Gastroesophageal sphincter (tissue), 4 donors: ENCODE measurements around the gene RAB13. TPM values are rescaled to one million over a fixed set of nuclear protein-coding genes. Genes with fewer than 3 reads are reported as not detected.
A peak's percentile ranks its signal among the peaks of the same experiment; 100 is the strongest.

Source experiments
- ATAC-seq: fragments of 150-250 bp; one replicate; pipeline ENCODE4 v1.9.1; 2016; ENCODE audit warnings: mild to moderate bottlenecking, moderate library complexity
- H3K27ac ChIP-seq, 4 donors: fragments of 200-600 bp; sonication (generic) in 3 of 4; 1 replicate in 3 of 4; 2 replicates in 1 of 4; pipeline ENCODE4 v1.5.1; 2016 to 2019
- H3K27me3 ChIP-seq: fragments of 200-600 bp; sonication (generic); one replicate; pipeline ENCODE4 v1.5.1; 2019
- H3K36me3 ChIP-seq, 2 donors: fragments of 200-600 bp; sonication (generic); one replicate each; pipeline ENCODE4 v1.5.1; 2019; ENCODE audit warnings: control low read depth in 1 of 2
- H3K4me1 ChIP-seq, 3 donors: fragments of 200-600 bp; sonication (generic); 1 replicate in 2 of 3; 2 replicates in 1 of 3; pipeline ENCODE4 v1.5.1; 2016 to 2019; ENCODE audit warnings: control low read depth in 2 of 3
- H3K4me3 ChIP-seq, 2 donors: fragments of 200-600 bp; sonication (generic); one replicate each; pipeline ENCODE4 v1.5.1; 2019; ENCODE audit warnings: mild to moderate bottlenecking in 1 of 2, moderate library complexity in 1 of 2
- H3K9me3 ChIP-seq, 3 donors: fragments of 200-600 bp; sonication (generic); one replicate each; pipeline ENCODE4 v1.5.1; 2017 to 2019; ENCODE audit warnings: control low read depth in 2 of 3
- CTCF ChIP-seq, 4 experiments: fragments of 200-600 bp in 2 of 4; fragments of 450-650 bp in 2 of 4; sonication (generic) in 1 of 4; IDR thresholded peaks; one replicate each; pipeline ENCODE4 v1.5.1; 2017 to 2019; ENCODE audit warnings: antibody characterized with exemption in 4 of 4, mild to moderate bottlenecking in 2 of 4, moderate library complexity in 2 of 4
- EP300 ChIP-seq: sonication (generic); formaldehyde crosslinking; IDR thresholded peaks from one replicate; pipeline ENCODE4 v1.6.1; 2017; ENCODE audit warnings: antibody characterized with exemption, mild to moderate bottlenecking
- POLR2A ChIP-seq, 2 donors: fragments of 450-650 bp; IDR thresholded peaks; one replicate each; pipeline ENCODE4 v1.6.1; 2017; ENCODE audit warnings: antibody characterized with exemption in 2 of 2, mild to moderate bottlenecking in 2 of 2, moderate library complexity in 1 of 2
- POLR2AphosphoS5 ChIP-seq: sonication (generic); formaldehyde crosslinking; IDR thresholded peaks from one replicate; pipeline ENCODE4 v1.6.1; 2017; ENCODE audit warnings: antibody characterized with exemption
- WGBS, 2 donors: methylation state at CpG; one replicate each; pipeline ENCODE4 v1.1.5; 2018; ENCODE audit warnings: low coverage in 1 of 2; 5-methylcytosine and 5-hydroxymethylcytosine counted together
- total RNA-seq, 4 donors: library from RNA; depleted of rRNA; stranded (reverse); fragments of >200 nt; gene quantifications; one replicate each; pipeline ENCODE4 v1.1.0, GENCODE V29; 2016

RAB13 gene
- total RNA-seq, 4 donors from 2014 or later, result 43.6 to 50.7 (median 48.9) TPM

GRCh38 chr1:153951801-153952200, 34.3 kb downstream of the RAB13 start:
- Histone ChIP-seq H3K4me1 (peaks cover 0 to 47% (median 14%) of the 10 kb centered on the region in 3 donors), H3K9me3 (no peaks in the 10 kb centered on the region), H3K27ac (no peak overlapping the region), H3K4me3 (no peak overlapping the region), H3K27me3 (no peaks in the 10 kb centered on the region), H3K36me3 (peaks cover 0 to 82% of the 10 kb centered on the region in 2 donors)
- ATAC-seq, result no peak
- 100% methylated on average over 1 of the region's 2 CpGs; no CpG with 5 or more reads in 1 of the 2 donors for WGBS, 2 donors
- TF ChIP-seq POLR2A (IDR thresholded peaks at IDR 0.05), result no peak
- TF ChIP-seq CTCF (IDR thresholded peaks at IDR 0.05), result no peak
- no peak for TF ChIP-seq POLR2AphosphoS5
- no peak for TF ChIP-seq EP300

- Histone ChIP-seq H3K4me1 (peaks cover 0 to 44% (median 10%) of the 10 kb centered on the region in 3 donors), H3K27me3 (no peaks in the 10 kb centered on the region), H3K4me3 (no peak overlapping the region), H3K27ac (no peak overlapping the region), H3K36me3 (peaks cover 0 to 82% of the 10 kb centered on the region in 2 donors), H3K9me3 (no peaks in the 10 kb centered on the region)
- TF ChIP-seq CTCF (IDR thresholded peaks at IDR 0.05) (no peak), POLR2AphosphoS5 (no peak), POLR2A (IDR thresholded peaks at IDR 0.05) (no peak), EP300 (no peak)
- WGBS, 2 donors, result 87 to 97% methylated on average over 3 to 7 of the region's 11 CpGs
- no peak for ATAC-seq
These were observed 35.0 kb downstream of the RAB13 start for GRCh38 chr1:153951183-153951582.

DNA sequence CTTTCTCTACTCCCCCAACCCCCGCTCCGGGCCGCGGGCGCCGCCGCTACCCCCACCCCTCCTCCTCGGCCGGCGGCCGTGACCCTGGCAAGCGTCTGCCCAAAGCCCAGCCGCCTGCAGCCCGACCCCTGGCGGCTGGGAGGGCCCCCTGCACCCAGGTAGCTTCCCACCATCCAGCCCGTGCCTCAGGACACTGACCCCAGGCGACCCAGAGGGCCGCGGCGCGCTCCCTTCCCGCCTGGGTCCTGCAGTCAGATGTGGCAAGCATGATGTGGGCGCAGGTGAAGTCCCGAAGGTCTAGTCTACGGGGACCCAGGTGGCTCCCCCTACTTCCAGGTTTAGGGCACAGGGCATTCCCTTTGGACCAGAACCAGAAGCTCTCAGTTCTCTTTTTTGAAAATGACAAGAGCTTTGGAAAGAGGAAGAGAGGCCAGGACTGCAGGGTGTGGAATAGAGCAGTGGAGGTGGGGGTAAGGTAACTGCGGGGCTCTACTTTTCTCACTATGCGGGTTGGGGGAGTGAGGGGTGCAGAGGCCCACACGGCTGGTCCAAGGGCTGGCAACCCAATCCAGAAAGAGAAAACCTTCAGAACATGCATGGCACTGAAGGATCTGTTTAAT, 39.4 kb downstream of the RAB13 start, which contains the start of gene DENND4B:
TSS of gene DENND4B (minus strand) at position 97 of the 620 bp plus-strand sequence. CDS start 2,344 bp downstream, outside the sequence.
- 21 to 52% methylated on average over 2 of the region's 28 CpGs for WGBS, 2 donors
- TF ChIP-seq POLR2AphosphoS5 (peak; percentile 74), EP300 (no peak), CTCF (IDR thresholded peaks at IDR 0.05) (peak in 3 of 4 experiments; percentile 92 to 100 (median 94)), POLR2A (IDR thresholded peaks at IDR 0.05) (no peak)
- peaks cover 0 to 42% (median 9%) of the 10 kb centered on the region in 3 donors for H3K4me1 ChIP-seq
- no peaks in the 10 kb centered on the region for H3K9me3 ChIP-seq
- H3K4me3 ChIP-seq, result peak within 1 kb of the TSS; percentile 76 to 99
- peak; percentile 87 for ATAC-seq
- peak within 1 kb of the TSS; percentile 89 to 99 (median 98) for H3K27ac ChIP-seq
- peaks cover 0 to 72% of the 10 kb centered on the region in 2 donors for H3K36me3 ChIP-seq
- H3K27me3 ChIP-seq, result no peaks in the 10 kb centered on the region

DNA sequence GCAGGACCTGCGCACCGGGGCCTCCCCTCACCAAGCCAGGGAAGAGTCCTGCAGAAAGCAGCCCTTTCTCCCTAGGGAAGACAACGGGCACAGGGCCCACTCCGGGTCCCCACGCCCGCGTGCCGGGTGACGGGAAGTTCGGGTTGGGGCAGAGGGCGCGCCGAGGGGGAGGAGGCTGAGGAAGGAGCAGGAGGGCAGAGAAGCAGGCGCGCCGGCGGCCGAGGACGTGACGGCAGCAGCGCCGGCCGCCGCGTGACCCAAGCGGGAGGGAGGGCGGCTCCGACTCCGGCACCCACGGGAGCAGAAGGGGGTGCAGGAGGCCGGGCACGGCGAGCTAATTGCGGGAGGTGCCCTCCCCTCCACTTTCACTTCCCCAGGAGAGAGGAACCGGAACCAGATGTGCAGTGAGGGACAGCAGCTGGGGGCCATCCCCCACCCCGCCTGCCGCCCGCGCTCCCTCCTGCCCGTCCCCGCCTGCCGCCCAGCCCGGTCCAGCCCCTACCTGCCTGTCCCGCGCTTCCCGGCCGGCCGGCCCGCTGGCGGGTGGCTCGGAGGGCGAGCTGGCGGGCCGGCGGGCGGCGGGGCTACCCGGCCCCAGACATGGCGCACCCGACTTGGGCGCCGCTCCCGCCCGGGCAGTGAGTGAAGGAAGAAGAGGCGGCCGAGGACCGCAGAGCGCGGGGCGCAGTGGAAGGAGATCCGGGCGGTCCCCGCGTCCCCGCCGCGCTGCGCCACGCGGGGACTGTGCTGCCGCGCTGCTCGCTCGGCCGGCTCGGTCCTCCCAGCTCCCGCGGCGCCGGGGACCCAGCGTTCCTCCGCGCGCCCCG, 40.1 kb downstream of the RAB13 start:
- Histone ChIP-seq H3K36me3 (peaks cover 0 to 72% of the 10 kb centered on the region in 2 donors), H3K4me3 (peak overlapping the region; percentile 76 to 99), H3K27me3 (no peaks in the 10 kb centered on the region), H3K4me1 (peaks cover 0 to 42% (median 9%) of the 10 kb centered on the region in 3 donors), H3K27ac (peak overlapping the region; percentile 89 to 99 (median 98)), H3K9me3 (no peaks in the 10 kb centered on the region)
- TF ChIP-seq CTCF (IDR thresholded peaks at IDR 0.05) (no peak), POLR2AphosphoS5 (peak; percentile 75), POLR2A (IDR thresholded peaks at IDR 0.05) (peak in 1 of 2 donors; percentile 42), EP300 (no peak)
- WGBS, 2 donors, result no CpG with 5 or more reads among the region's 95 CpGs
- ATAC-seq, result peak; percentile 86
